Epithelial cell of proximal tubule (primary cell): ENCODE measurements around the gene CLEC17A. TPM values are rescaled to one million over a fixed set of nuclear protein-coding genes. Genes with fewer than 3 reads are reported as not detected.
"Not testable (repeated sequence)": the region's sequence is repeated elsewhere in the genome, so short reads cannot be mapped to it uniquely, and the experiment has no call there.

Source experiments
- DNase-seq: peaks from one replicate; pipeline ENCODE4 v3.0.0-alpha.2; 2011; ENCODE audit warnings: low read depth
- H3K4me3 ChIP-seq: 2 replicates; pipeline ENCODE4 v1.5.1; 2011; ENCODE audit warnings: low read depth, mild to moderate bottlenecking, low read length
- CTCF ChIP-seq: conservative IDR thresholded peaks from 2 replicates; pipeline ENCODE4 v1.5.1; 2012; ENCODE audit warnings: low read depth, mild to moderate bottlenecking, low read length
- total RNA-seq: library from RNA; depleted of rRNA; stranded (reverse); fragments of >200 nt; gene quantifications from 2 replicates; pipeline ENCODE4 v1.2.3, GENCODE V29; 2015

CLEC17A gene
- total RNA-seq, 1 donor from 2014 or later = not detected

- no peak for DNase-seq
- H3K4me3 ChIP-seq = no peak overlapping the region
- TF ChIP-seq CTCF = no peak
Observed at GRCh38 chr19:14561249-14561648, 21.6 kb upstream of the CLEC17A start.

GRCh38 chr19:14561847-14562351, 21.0 kb upstream of the CLEC17A start:
- H3K4me3 ChIP-seq = no peak overlapping the region
- TF ChIP-seq CTCF = no peak
- DNase-seq = no peak

- no peak for TF ChIP-seq CTCF
- no peak overlapping the region for H3K4me3 ChIP-seq
- no peak for DNase-seq
Observed at GRCh38 chr19:14562660-14563589, 20.0 kb upstream of the CLEC17A start.

- no peak for TF ChIP-seq CTCF
- no peak for DNase-seq
- no peak overlapping the region for H3K4me3 ChIP-seq
Observed at GRCh38 chr19:14563590-14563926, 19.3 kb upstream of the CLEC17A start.

GRCh38 chr19:14563989-14564651, 18.8 kb upstream of the CLEC17A start:
- no peak for TF ChIP-seq CTCF
- H3K4me3 ChIP-seq = no peak overlapping the region
- DNase-seq = no peak

GRCh38 chr19:14564652-14565297, 18.1 kb upstream of the CLEC17A start:
- not testable (repeated sequence) for DNase-seq, H3K4me3 ChIP-seq

GRCh38 chr19:14565298-14565679, 17.6 kb upstream of the CLEC17A start:
- TF ChIP-seq CTCF = no peak
- H3K4me3 ChIP-seq = no peak overlapping the region
- no peak for DNase-seq
